ENCODE results near the gene TRAPPC6A. TPM values are rescaled to one million over a fixed set of nuclear protein-coding genes. Genes with fewer than 3 reads are reported as not detected.
A peak's percentile ranks its signal among the peaks of the same experiment; 100 is the strongest.

The TRAPPC6A gene
- total and polyA plus RNA-seq, 3 experiments from 2014 or later: 22.7 to 151 (median 24.3) TPM

GRCh38 chr19:45166723-45167252 is 11.2 kb downstream of the TRAPPC6A start:
- Histone ChIP-seq H3K4me3 (ENCODE audit: low read length) (no peak overlapping the region), H3K36me3 (ENCODE audit: insufficient read depth, low read length) (no peaks in the 10 kb centered on the region), H3K27me3 (ENCODE audit: insufficient read depth, low read length, poor library complexity, severe bottlenecking) (no peaks in the 10 kb centered on the region), H3K27ac (ENCODE audit: low read depth, low read length) (no peak overlapping the region), H3K9me3 (ENCODE audit: low read length) (no peaks in the 10 kb centered on the region), H3K4me1 (ENCODE audit: insufficient read depth, low read length) (peaks cover 52% of the 10 kb centered on the region)
- Mint-ChIP-seq H3K4me3 (no peak overlapping the region), H3K27ac (peak overlapping the region in 3 of 8 donors; percentile 14 to 79 (median 52)), H3K27me3 (no peaks in the 10 kb centered on the region), H3K4me1 (peaks cover 31 to 54% (median 34%) of the 10 kb centered on the region in 3 donors), H3K9me3 (no peaks in the 10 kb centered on the region), H3K36me3 (peaks cover 0 to 4% (median 0%) of the 10 kb centered on the region in 3 donors)
- CTCF ChIA-PET: interaction anchor here (1.7 kb wide), 1 partner anchor 13 kb away, joined by 10 read pairs; no protein-coding TSS in a partner anchor
- no peak for DNase-seq
- POLR2A ChIA-PET: no interaction called here

- Histone ChIP-seq H3K27me3 (ENCODE audit: insufficient read depth, low read length, poor library complexity, severe bottlenecking) (no peaks in the 10 kb centered on the region), H3K4me3 (ENCODE audit: low read length) (no peak overlapping the region), H3K9me3 (ENCODE audit: low read length) (no peaks in the 10 kb centered on the region), H3K36me3 (ENCODE audit: insufficient read depth, low read length) (no peaks in the 10 kb centered on the region), H3K4me1 (ENCODE audit: insufficient read depth, low read length) (peaks cover 31% of the 10 kb centered on the region), H3K27ac (ENCODE audit: low read depth, low read length) (no peak overlapping the region)
- Mint-ChIP-seq H3K27ac (peak overlapping the region in 6 of 8 donors; percentile 21 to 89 (median 77)), H3K4me3 (peak overlapping the region in 3 of 7 donors; percentile 14 to 44 (median 15)), H3K9me3 (no peaks in the 10 kb centered on the region), H3K4me1 (peaks cover 14 to 35% (median 19%) of the 10 kb centered on the region in 3 donors), H3K27me3 (peaks cover 0 to 2% of the 10 kb centered on the region in 2 donors), H3K36me3 (peaks cover 0 to 4% (median 0%) of the 10 kb centered on the region in 3 donors)
- DNase-seq: peak; percentile 27 to 66 (median 48)
- POLR2A ChIA-PET: interaction anchor here (0.8 to 0.9 kb wide), 2 partner anchors 10 to 14 kb away, joined by 4 to 5 read pairs; partner anchors contain the start of genes BLOC1S3 and TRAPPC6A
- CTCF ChIA-PET: interaction anchor here (1.2 to 1.7 kb wide), 2 partner anchors 13 to 39 kb away, joined by 5 to 6 read pairs; partner anchors contain the start of genes BLOC1S3 and TRAPPC6A
Observed at GRCh38 chr19:45164577-45165335, 13.3 kb downstream of the TRAPPC6A start.

GRCh38 chr19:45163751-45164460 is 14.1 kb downstream of the TRAPPC6A start:
- Mint-ChIP-seq H3K4me3 (peak overlapping the region in 4 of 7 donors; percentile 14 to 70 (median 25)), H3K27ac (peak overlapping the region; percentile 21 to 91 (median 77))
- POLR2A ChIA-PET: interaction anchor here (0.8 to 0.9 kb wide), 2 partner anchors 10 to 15 kb away, joined by 4 to 5 read pairs; partner anchors contain the start of genes BLOC1S3 and TRAPPC6A

DNA sequence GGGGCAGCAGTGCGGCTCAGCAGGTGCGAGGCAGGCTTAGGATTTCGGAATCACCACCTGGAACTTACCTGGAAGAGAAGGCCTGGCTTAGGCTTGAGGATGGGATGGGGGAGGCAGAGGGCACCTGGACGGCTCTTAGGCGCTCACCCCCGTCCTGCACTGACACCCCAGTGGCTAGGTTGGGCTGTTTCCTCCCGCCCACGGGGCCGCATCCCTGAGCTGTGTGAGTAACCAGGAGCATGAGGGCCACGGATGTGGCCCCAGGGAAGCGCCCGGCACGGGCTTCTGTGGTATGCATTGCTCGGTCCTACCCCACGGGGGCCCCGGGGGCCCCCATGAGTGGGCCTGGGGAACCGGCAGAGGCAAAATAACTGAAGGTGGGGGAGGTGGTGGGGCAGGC is 14.9 kb downstream of the TRAPPC6A start:
- H3K27ac ChIP-seq (ENCODE audit: low read depth, low read length): no peak overlapping the region
- H3K27me3 ChIP-seq (ENCODE audit: insufficient read depth, low read length, poor library complexity, severe bottlenecking): no peaks in the 10 kb centered on the region
- DNase-seq: no peak
- Mint-ChIP-seq H3K27ac (no peak overlapping the region), H3K27me3 (peaks cover 0 to 2% of the 10 kb centered on the region in 2 donors), H3K36me3 (peaks cover 0 to 4% (median 0%) of the 10 kb centered on the region in 3 donors), H3K9me3 (no peaks in the 10 kb centered on the region), H3K4me1 (peaks cover 8 to 25% (median 17%) of the 10 kb centered on the region in 3 donors), H3K4me3 (no peak overlapping the region)
- no peaks in the 10 kb centered on the region for H3K36me3 ChIP-seq (ENCODE audit: insufficient read depth, low read length)
- H3K4me1 ChIP-seq (ENCODE audit: insufficient read depth, low read length): peaks cover 18% of the 10 kb centered on the region
- H3K9me3 ChIP-seq (ENCODE audit: low read length): no peaks in the 10 kb centered on the region
- no peak overlapping the region for H3K4me3 ChIP-seq (ENCODE audit: low read length)
- ChIA-PET CTCF (no interaction called here), POLR2A (no interaction called here)

More at GRCh38 chr19:45163751-45164460, 14.1 kb downstream of the TRAPPC6A start:
- peaks cover 9 to 27% (median 18%) of the 10 kb centered on the region in 3 donors for H3K4me1 Mint-ChIP-seq
- H3K4me1 ChIP-seq (ENCODE audit: insufficient read depth, low read length): peaks cover 23% of the 10 kb centered on the region
- no peak overlapping the region for H3K27ac ChIP-seq (ENCODE audit: low read depth, low read length)
- H3K27me3 Mint-ChIP-seq: peaks cover 0 to 2% of the 10 kb centered on the region in 2 donors
- CTCF ChIA-PET: interaction anchor here (1.2 to 1.7 kb wide), 2 partner anchors 14 to 38 kb away, joined by 5 to 6 read pairs; partner anchors contain the start of genes BLOC1S3 and TRAPPC6A
- H3K36me3 ChIP-seq (ENCODE audit: insufficient read depth, low read length): no peaks in the 10 kb centered on the region
- H3K4me3 ChIP-seq (ENCODE audit: low read length): no peak overlapping the region
- peaks cover 0 to 4% (median 0%) of the 10 kb centered on the region in 3 donors for H3K36me3 Mint-ChIP-seq
- DNase-seq: no peak
- no peaks in the 10 kb centered on the region for H3K27me3 ChIP-seq (ENCODE audit: insufficient read depth, low read length, poor library complexity, severe bottlenecking)
- no peaks in the 10 kb centered on the region for H3K9me3 Mint-ChIP-seq
- H3K9me3 ChIP-seq (ENCODE audit: low read length): no peaks in the 10 kb centered on the region

DNA sequence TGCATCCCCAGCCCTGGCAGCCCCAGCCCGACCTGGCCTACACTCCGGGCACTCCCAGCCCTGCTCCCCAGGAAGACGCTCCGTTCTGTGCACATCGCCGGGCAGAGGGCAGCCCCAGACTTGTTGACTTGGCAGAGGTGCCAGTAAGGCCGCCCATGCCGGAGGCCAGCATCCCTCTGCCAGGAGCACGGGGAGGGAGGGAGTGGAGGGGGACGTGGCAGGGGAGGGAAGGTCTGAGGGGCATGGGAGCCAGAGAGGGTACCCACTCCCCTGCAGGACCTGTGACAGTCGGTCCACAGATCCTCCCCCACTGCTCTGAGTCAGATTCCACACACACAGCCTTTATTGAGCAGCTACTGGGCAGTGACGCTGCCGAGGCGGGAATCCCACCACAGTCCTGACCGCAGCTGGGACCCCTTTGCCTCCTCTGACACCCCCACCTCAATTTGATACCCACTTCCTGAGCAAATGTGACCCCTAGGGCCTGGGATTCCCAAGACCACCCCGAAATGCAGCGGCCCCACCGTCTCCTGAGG is 15.4 kb downstream of the TRAPPC6A start:
- peaks cover 2 to 3% of the 10 kb centered on the region in 2 donors for H3K27me3 Mint-ChIP-seq
- ChIA-PET CTCF (no interaction called here), POLR2A (no interaction called here)
- H3K36me3 ChIP-seq (ENCODE audit: insufficient read depth, low read length): no peaks in the 10 kb centered on the region
- H3K27ac ChIP-seq (ENCODE audit: low read depth, low read length): no peak overlapping the region
- peaks cover 0 to 4% (median 0%) of the 10 kb centered on the region in 3 donors for H3K36me3 Mint-ChIP-seq
- no peaks in the 10 kb centered on the region for H3K9me3 Mint-ChIP-seq
- peaks cover 8 to 25% (median 17%) of the 10 kb centered on the region in 3 donors for H3K4me1 Mint-ChIP-seq
- no peaks in the 10 kb centered on the region for H3K9me3 ChIP-seq (ENCODE audit: low read length)
- H3K27me3 ChIP-seq (ENCODE audit: insufficient read depth, low read length, poor library complexity, severe bottlenecking): no peaks in the 10 kb centered on the region
- H3K4me3 Mint-ChIP-seq: no peak overlapping the region
- no peak for DNase-seq
- no peak overlapping the region for H3K4me3 ChIP-seq (ENCODE audit: low read length)
- peaks cover 18% of the 10 kb centered on the region for H3K4me1 ChIP-seq (ENCODE audit: insufficient read depth, low read length)
- no peak overlapping the region for H3K27ac Mint-ChIP-seq

DNA sequence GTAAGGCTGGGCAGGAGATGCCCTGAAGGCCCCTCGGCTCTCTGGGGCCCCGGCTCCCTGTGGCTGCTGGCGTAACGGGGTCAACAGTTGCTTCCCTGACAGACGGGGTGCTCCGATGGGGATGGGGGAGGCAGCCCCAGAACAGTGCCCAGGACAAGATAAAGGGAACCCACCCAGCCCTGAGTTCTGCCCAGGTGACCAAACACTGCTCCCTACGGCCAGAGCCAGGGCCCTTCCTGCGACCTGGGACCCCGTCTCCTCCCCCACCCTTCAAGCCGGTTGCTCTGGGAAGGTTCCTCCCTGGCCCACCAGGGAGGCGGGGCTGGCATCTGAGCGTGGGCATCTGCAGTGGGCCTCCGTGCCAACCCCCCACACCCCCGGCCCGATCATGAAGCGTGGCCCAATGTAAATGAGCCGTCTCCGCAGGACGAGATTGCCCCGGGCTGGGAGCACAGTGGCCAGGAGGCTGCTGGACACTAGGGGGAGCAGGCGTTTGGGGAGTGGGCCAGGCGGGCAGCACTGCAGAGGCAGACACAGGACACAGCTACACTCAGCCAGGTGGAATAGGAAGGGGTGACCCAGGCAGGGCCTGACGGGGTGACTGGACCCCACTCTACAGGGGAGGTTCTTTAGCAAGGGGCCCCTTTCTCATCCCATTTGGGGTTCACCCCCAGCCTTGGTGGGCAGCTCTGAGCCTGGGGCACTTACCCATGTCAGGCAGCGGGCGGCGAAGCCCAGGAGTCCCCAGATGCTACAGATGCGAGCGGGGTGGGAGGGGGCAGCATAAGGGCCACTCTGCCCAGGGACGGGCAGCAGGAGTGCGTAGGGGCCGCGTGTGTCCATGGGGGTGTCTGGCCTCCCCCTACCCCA is 16.1 kb downstream of the TRAPPC6A start:
- Mint-ChIP-seq H3K4me3 (no peak overlapping the region), H3K9me3 (no peaks in the 10 kb centered on the region), H3K27me3 (peaks cover 3 to 7% of the 10 kb centered on the region in 2 donors), H3K36me3 (peaks cover 0 to 1% (median 0%) of the 10 kb centered on the region in 3 donors), H3K4me1 (peaks cover 8 to 22% (median 17%) of the 10 kb centered on the region in 3 donors), H3K27ac (no peak overlapping the region)
- no peak overlapping the region for H3K4me3 ChIP-seq (ENCODE audit: low read length)
- H3K4me1 ChIP-seq (ENCODE audit: insufficient read depth, low read length): peaks cover 18% of the 10 kb centered on the region
- DNase-seq: no peak
- no peak overlapping the region for H3K27ac ChIP-seq (ENCODE audit: low read depth, low read length)
- no peaks in the 10 kb centered on the region for H3K36me3 ChIP-seq (ENCODE audit: insufficient read depth, low read length)
- no peaks in the 10 kb centered on the region for H3K27me3 ChIP-seq (ENCODE audit: insufficient read depth, low read length, poor library complexity, severe bottlenecking)
- POLR2A ChIA-PET: no interaction called here
- no peaks in the 10 kb centered on the region for H3K9me3 ChIP-seq (ENCODE audit: low read length)
- CTCF ChIA-PET: no interaction called here

All from CD8-positive, alpha-beta memory T cell (primary cell).